H9 (cell line): ENCODE data around the gene TREML1. TPM values are rescaled to one million over a fixed set of nuclear protein-coding genes. Genes with fewer than 3 reads are reported as not detected.

Experiments used
- DNase-seq: peaks from one replicate; pipeline ENCODE4 v3.0.0-alpha.2; 2017
- H2AFZ ChIP-seq: one replicate; pipeline ENCODE4 v1.6.1; 2013; ENCODE audit warnings: mild to moderate bottlenecking, low read length, control low read depth, moderate library complexity
- H2AK5ac ChIP-seq: 2 replicates; pipeline ENCODE4 v1.6.1; 2013; ENCODE audit warnings: low read length, control low read depth, mixed read lengths; ENCODE audit not compliant: insufficient read length
- H2BK120ac ChIP-seq: one replicate; pipeline ENCODE4 v1.6.1; 2013; ENCODE audit warnings: low read depth, mild to moderate bottlenecking, low read length, control low read depth, inconsistent platforms; ENCODE audit not compliant: poor library complexity, severe bottlenecking
- H2BK12ac ChIP-seq: 2 replicates; pipeline ENCODE4 v1.6.1; 2013; ENCODE audit warnings: low read length, control low read depth, mixed read lengths, low read depth; ENCODE audit not compliant: insufficient read length
- H2BK15ac ChIP-seq: 2 replicates; pipeline ENCODE4 v1.6.1; 2013; ENCODE audit warnings: low read depth, low read length, control low read depth
- H2BK20ac ChIP-seq: one replicate; pipeline ENCODE4 v1.6.1; 2013; ENCODE audit warnings: low read depth, mild to moderate bottlenecking, low read length, control low read depth, inconsistent platforms; ENCODE audit not compliant: poor library complexity, severe bottlenecking
- H2BK5ac ChIP-seq: 2 replicates; pipeline ENCODE4 v1.6.1; 2013; ENCODE audit warnings: low read length, control low read depth, mixed read lengths; ENCODE audit not compliant: insufficient read length
- H3K14ac ChIP-seq: 2 replicates; pipeline ENCODE4 v1.6.1; 2013; ENCODE audit warnings: low read length, control low read depth; ENCODE audit not compliant: insufficient read depth
- H3K18ac ChIP-seq: 2 replicates; pipeline ENCODE4 v1.6.1; 2013; ENCODE audit warnings: low read depth, mild to moderate bottlenecking, mixed read lengths, low read length, control low read depth; ENCODE audit not compliant: insufficient read length
- H3K23ac ChIP-seq: 2 replicates; pipeline ENCODE4 v1.6.1; 2013; ENCODE audit warnings: low read length, control low read depth, mixed read lengths, low read depth; ENCODE audit not compliant: insufficient read length
- H3K23me2 ChIP-seq: 2 replicates; pipeline ENCODE4 v1.6.1; 2013; ENCODE audit warnings: low read depth, mild to moderate bottlenecking, mixed read lengths, low read length, control low read depth; ENCODE audit not compliant: insufficient read length, poor library complexity, severe bottlenecking
- H3K27ac ChIP-seq: 2 replicates; pipeline ENCODE4 v1.5.1; 2013; ENCODE audit warnings: low read length, control low read depth, mixed read lengths, low read depth; ENCODE audit not compliant: insufficient read length
- H3K27me3 ChIP-seq: 2 replicates; pipeline ENCODE4 v1.6.1; 2013; ENCODE audit warnings: low read length, control low read depth, inconsistent platforms; ENCODE audit not compliant: insufficient read depth
- H3K4ac ChIP-seq: 2 replicates; pipeline ENCODE4 v1.6.1; 2013; ENCODE audit warnings: low read depth, mild to moderate bottlenecking, control low read depth, inconsistent platforms, low read length, moderate library complexity
- H3K4me1 ChIP-seq: 2 replicates; pipeline ENCODE4 v1.6.1; 2013; ENCODE audit warnings: low read length, control low read depth, inconsistent platforms; ENCODE audit not compliant: insufficient read depth
- H3K4me2 ChIP-seq: 2 replicates; pipeline ENCODE4 v1.6.1; 2013; ENCODE audit warnings: low read length, control low read depth, mixed read lengths; ENCODE audit not compliant: insufficient read length, insufficient read depth
- H3K56ac ChIP-seq: 2 replicates; pipeline ENCODE4 v1.6.1; 2013; ENCODE audit warnings: low read depth, mild to moderate bottlenecking, mixed read lengths, low read length, control low read depth; ENCODE audit not compliant: insufficient read length
- H3K79me1 ChIP-seq: 2 replicates; pipeline ENCODE4 v1.6.1; 2013; ENCODE audit warnings: low read depth, mild to moderate bottlenecking, moderate library complexity, low read length, control low read depth, inconsistent platforms; ENCODE audit not compliant: insufficient read depth, poor library complexity, severe bottlenecking
- H3K79me2 ChIP-seq: 2 replicates; pipeline ENCODE4 v1.6.1; 2013; ENCODE audit warnings: low read length, control low read depth, inconsistent platforms; ENCODE audit not compliant: insufficient read depth
- H3K9ac ChIP-seq: 2 replicates; pipeline ENCODE4 v1.6.1; 2013; ENCODE audit warnings: low read length, control low read depth, mixed read lengths; ENCODE audit not compliant: insufficient read length; ENCODE audit errors: extremely low read depth
- H3K9me3 ChIP-seq: one replicate; pipeline ENCODE4 v1.6.1; 2013; ENCODE audit warnings: low read depth, low read length, inconsistent platforms; ENCODE audit not compliant: control insufficient read depth
- H3T11ph ChIP-seq: one replicate; pipeline ENCODE4 v1.6.1; 2013; ENCODE audit warnings: mild to moderate bottlenecking, low read length, control low read depth, inconsistent platforms
- H4K20me1 ChIP-seq: one replicate; pipeline ENCODE4 v1.6.1; 2013; ENCODE audit not compliant: control insufficient read depth, insufficient read length, insufficient read depth
- H4K5ac ChIP-seq: 2 replicates; pipeline ENCODE4 v1.6.1; 2013; ENCODE audit warnings: low read depth, mild to moderate bottlenecking, mixed read lengths, low read length, control low read depth; ENCODE audit not compliant: insufficient read length
- H4K8ac ChIP-seq: replicated peaks from 2 replicates; pipeline ENCODE4 v1.6.1; 2013; ENCODE audit warnings: low read length, control low read depth, mixed read lengths, low read depth; ENCODE audit not compliant: insufficient read length
- H4K91ac ChIP-seq: 2 replicates; pipeline ENCODE4 v1.6.1; 2013; ENCODE audit warnings: low read depth, mild to moderate bottlenecking, moderate library complexity, mixed read lengths, low read length, control low read depth; ENCODE audit not compliant: insufficient read length
- H3K27ac Mint-ChIP-seq, 3 experiments: 2 replicates in 2 of 3; 3 replicates in 1 of 3; pipeline ENCODE4 v1.8.0; 2020 to 2021; ENCODE audit warnings: mixed read lengths in 3 of 3, mild to moderate bottlenecking in 1 of 3, moderate library complexity in 1 of 3
- H3K27me3 Mint-ChIP-seq: 2 replicates; pipeline ENCODE4 v1.8.0; 2021; ENCODE audit warnings: low read depth, mild to moderate bottlenecking, moderate library complexity, mixed read lengths
- H3K36me3 Mint-ChIP-seq, 3 experiments: 2 replicates in 2 of 3; 3 replicates in 1 of 3; pipeline ENCODE4 v1.8.0; 2020 to 2021; ENCODE audit warnings: low read depth in 3 of 3, mixed read lengths in 3 of 3; ENCODE audit not compliant: insufficient read depth in 1 of 3
- H3K4me1 Mint-ChIP-seq, 2 experiments: 2 replicates each; pipeline ENCODE4 v1.8.0; 2020; ENCODE audit warnings: mixed read lengths in 2 of 2
- H3K4me3 Mint-ChIP-seq, 2 experiments: 2 replicates in 1 of 2; 3 replicates in 1 of 2; pipeline ENCODE4 v1.8.0; 2020 to 2021; ENCODE audit warnings: mild to moderate bottlenecking in 2 of 2, mixed read lengths in 2 of 2, moderate library complexity in 1 of 2
- H3K9me3 Mint-ChIP-seq, 2 experiments: 2 replicates in 1 of 2; 3 replicates in 1 of 2; pipeline ENCODE4 v1.8.0; 2020; ENCODE audit warnings: mild to moderate bottlenecking in 2 of 2, mixed read lengths in 2 of 2, moderate library complexity in 1 of 2
- WGBS: extraction: QIAGEN DNeasy Blood & Tissue Kit; methylation state at CpG from one replicate; pipeline ENCODE4 v1.1.7; 2013; ENCODE audit warnings: missing lambda C conversion rate, low lambda C conversion rate, mixed read lengths; ENCODE audit not compliant: insufficient read length; ENCODE audit errors: extremely low coverage; 5-methylcytosine and 5-hydroxymethylcytosine counted together
- total RNA-seq: library from RNA; stranded (reverse); gene quantifications from 2 replicates; pipeline ENCODE4 v1.2.1, GENCODE V29; 2021
- TF ChIP-seq, protein P1 (sequence below): fragments of 200-600 bp; sonication (generic); conservative IDR thresholded peaks from 3 replicates; pipeline ENCODE4 v1.8.0; 2021; ENCODE audit warnings: antibody characterized with exemption, mild to moderate bottlenecking

TREML1 gene
- total RNA-seq, 1 experiment from 2014 or later = not detected

GRCh38 chr6:41125282-41125681 is 28.9 kb downstream of the TREML1 start:
- Histone ChIP-seq H3K23me2 (no peaks in the 10 kb centered on the region), H4K91ac (no peak overlapping the region), H3K27me3 (no peaks in the 10 kb centered on the region), H3T11ph (no peak overlapping the region), H2BK5ac (no peak overlapping the region), H3K4me2 (no peak overlapping the region), H2BK120ac (no peak overlapping the region), H3K14ac (no peak overlapping the region), H3K79me1 (no peaks in the 10 kb centered on the region), H4K5ac (no peak overlapping the region), H2BK12ac (no peak overlapping the region), H3K23ac (no peak overlapping the region), H3K4me1 (no peaks in the 10 kb centered on the region), H2AFZ (no peak overlapping the region), H3K9me3 (no peaks in the 10 kb centered on the region), H3K18ac (no peak overlapping the region), H3K79me2 (no peaks in the 10 kb centered on the region), H2AK5ac (no peak overlapping the region), H2BK20ac (no peak overlapping the region), H3K9ac (no peak overlapping the region), H3K27ac (no peak overlapping the region), H2BK15ac (no peak overlapping the region), H4K20me1 (no peaks in the 10 kb centered on the region), H4K8ac (no peak overlapping the region), H3K4ac (no peak overlapping the region), H3K56ac (no peak overlapping the region)
- H3K4me1 Mint-ChIP-seq = no peaks in the 10 kb centered on the region
- no peak overlapping the region for H3K27ac Mint-ChIP-seq
- TF ChIP-seq, protein P1, sequence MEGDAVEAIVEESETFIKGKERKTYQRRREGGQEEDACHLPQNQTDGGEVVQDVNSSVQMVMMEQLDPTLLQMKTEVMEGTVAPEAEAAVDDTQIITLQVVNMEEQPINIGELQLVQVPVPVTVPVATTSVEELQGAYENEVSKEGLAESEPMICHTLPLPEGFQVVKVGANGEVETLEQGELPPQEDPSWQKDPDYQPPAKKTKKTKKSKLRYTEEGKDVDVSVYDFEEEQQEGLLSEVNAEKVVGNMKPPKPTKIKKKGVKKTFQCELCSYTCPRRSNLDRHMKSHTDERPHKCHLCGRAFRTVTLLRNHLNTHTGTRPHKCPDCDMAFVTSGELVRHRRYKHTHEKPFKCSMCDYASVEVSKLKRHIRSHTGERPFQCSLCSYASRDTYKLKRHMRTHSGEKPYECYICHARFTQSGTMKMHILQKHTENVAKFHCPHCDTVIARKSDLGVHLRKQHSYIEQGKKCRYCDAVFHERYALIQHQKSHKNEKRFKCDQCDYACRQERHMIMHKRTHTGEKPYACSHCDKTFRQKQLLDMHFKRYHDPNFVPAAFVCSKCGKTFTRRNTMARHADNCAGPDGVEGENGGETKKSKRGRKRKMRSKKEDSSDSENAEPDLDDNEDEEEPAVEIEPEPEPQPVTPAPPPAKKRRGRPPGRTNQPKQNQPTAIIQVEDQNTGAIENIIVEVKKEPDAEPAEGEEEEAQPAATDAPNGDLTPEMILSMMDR = no peak
- H3K27me3 Mint-ChIP-seq = no peaks in the 10 kb centered on the region; the same call in 1 of the 2 replicates
- peaks cover 0 to 2% of the 10 kb centered on the region in 2 experiments; a peak in 2 of 5 replicates for H3K9me3 Mint-ChIP-seq
- no peak overlapping the region for H3K4me3 Mint-ChIP-seq
- no CpG with 5 or more reads among the region's 3 CpGs for WGBS
- no peak for DNase-seq
- peaks cover 0 to 16% (median 7%) of the 10 kb centered on the region in 3 experiments; a peak in 5 of 7 replicates for H3K36me3 Mint-ChIP-seq
